ENCODE measurements around the gene SLC44A5.
A peak's percentile ranks its signal among the peaks of the same experiment; 100 is the strongest.

The SLC44A5 gene

DNA sequence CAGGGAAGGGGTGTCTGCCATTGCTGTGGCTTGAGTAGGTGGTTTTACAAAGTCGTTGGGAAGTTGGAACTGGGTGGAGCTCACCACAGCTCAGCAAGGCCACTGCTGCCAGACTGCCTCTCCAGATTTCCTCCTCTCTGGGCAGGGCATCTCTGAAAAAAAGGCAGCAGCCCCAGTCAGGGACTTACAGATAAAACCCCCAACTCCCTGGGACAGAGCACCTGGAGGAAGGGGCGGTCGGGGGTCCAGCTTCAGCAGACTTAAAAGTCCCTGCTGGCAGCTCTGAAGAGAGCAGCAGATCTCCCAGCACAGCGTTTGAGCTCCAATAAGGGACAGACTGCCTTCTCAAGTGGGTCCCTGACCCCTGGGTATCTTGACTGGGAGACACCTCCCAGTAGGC lies 352.6 kb downstream of the SLC44A5 start:
- TF ChIP-seq, protein P1, sequence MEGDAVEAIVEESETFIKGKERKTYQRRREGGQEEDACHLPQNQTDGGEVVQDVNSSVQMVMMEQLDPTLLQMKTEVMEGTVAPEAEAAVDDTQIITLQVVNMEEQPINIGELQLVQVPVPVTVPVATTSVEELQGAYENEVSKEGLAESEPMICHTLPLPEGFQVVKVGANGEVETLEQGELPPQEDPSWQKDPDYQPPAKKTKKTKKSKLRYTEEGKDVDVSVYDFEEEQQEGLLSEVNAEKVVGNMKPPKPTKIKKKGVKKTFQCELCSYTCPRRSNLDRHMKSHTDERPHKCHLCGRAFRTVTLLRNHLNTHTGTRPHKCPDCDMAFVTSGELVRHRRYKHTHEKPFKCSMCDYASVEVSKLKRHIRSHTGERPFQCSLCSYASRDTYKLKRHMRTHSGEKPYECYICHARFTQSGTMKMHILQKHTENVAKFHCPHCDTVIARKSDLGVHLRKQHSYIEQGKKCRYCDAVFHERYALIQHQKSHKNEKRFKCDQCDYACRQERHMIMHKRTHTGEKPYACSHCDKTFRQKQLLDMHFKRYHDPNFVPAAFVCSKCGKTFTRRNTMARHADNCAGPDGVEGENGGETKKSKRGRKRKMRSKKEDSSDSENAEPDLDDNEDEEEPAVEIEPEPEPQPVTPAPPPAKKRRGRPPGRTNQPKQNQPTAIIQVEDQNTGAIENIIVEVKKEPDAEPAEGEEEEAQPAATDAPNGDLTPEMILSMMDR (IDR thresholded peaks at IDR 0.05) = no peak

DNA sequence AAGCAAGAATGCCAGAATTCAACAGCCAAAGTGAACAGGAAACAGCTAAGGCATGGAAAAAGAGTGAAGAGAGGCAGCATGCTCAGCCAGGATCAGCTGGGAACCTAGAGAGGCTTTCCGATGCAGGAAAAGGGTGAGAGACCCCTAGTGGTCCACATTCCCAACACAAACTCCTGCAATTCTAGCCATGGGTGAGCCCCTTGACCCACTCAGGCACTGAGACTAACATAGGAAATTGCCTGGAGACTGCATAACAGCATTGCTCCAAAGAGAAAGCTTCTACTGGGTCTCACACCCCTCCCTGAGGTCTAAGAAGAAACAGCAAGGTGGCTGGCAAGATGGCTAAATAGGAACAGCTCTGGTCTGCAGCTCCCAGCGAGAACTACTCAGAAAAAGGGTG lies 353.5 kb downstream of the SLC44A5 start:
- TF ChIP-seq, protein P1 (IDR thresholded peaks at IDR 0.05) = no peak

DNA sequence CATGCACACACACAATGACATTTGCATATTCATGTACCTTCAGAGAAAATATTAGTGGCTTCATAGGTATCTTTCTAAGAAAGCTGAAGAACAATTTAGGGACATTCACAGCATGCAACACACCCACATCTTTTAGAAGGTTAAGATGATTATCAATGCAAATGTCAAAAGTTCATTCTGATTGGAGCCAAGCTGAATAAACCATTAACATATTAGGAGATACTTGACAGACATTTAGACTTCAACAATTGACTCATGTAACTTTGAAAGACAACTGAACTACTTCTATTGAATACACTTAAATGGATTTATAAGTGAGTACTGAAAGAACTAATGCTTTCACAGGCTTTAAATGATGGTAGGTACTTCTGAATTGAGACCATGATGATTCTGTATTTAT lies 365.7 kb downstream of the SLC44A5 start:
- TF ChIP-seq, protein P1 (IDR thresholded peaks at IDR 0.05) = no peak

DNA sequence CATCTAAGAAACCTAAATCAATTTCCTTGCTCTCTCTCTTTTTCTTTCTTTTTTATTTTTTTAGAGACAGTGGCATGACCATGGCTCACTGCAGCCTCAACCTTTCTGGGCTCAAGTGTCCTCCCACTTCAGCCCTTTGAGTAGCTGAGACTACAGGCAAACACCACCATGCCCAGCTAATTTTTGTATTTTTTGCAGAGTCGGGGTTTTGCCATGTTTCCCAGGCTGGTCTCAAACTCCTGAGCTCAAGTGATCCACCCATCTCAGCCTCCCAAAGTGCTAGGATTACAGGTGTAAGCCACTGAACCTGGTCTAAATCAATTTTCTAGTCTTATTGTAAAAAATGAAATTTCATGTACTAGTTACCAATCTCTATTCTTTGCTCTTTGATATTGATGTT lies 367.8 kb downstream of the SLC44A5 start:
- TF ChIP-seq, protein P1 (IDR thresholded peaks at IDR 0.05) = no peak

DNA sequence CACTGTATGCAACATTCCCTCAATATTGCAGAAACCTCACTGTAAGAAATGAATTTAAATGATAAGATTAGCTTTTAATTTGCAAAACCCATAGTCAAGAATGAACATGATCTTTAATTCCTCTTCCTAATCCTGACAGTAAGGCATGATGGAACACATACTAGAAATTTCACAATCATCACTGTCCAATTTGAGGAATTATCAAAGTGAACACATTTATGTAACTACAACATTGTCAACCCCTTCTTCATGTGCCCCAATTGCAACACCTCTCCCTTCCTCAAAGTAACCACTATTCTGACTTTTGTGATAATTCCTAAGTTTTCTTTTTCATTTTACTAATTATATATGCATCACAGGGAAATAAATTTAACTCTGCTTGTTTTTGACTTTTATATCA lies 373.6 kb downstream of the SLC44A5 start:
- TF ChIP-seq, protein P1 (IDR thresholded peaks at IDR 0.05) = no peak

DNA sequence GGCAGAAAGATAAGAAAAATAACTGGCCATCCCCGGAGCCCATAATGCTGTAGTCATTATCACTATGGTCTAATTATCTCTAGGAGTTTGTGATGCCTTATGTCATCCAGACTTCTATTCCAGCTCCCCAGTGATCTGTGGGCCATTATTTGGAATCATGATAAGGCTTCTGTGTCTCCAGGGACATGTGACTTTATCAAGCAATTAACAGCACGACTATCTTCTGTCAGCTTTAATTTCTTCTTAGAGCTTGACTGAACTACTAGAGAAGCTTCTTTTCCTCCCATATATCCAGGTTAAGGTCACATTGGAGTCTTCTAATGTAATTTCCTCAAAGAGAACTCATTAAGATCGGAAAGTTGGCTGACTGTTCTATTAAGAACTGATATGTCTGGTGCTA lies 376.4 kb downstream of the SLC44A5 start:
- TF ChIP-seq, protein P1 (IDR thresholded peaks at IDR 0.05) = no peak

DNA sequence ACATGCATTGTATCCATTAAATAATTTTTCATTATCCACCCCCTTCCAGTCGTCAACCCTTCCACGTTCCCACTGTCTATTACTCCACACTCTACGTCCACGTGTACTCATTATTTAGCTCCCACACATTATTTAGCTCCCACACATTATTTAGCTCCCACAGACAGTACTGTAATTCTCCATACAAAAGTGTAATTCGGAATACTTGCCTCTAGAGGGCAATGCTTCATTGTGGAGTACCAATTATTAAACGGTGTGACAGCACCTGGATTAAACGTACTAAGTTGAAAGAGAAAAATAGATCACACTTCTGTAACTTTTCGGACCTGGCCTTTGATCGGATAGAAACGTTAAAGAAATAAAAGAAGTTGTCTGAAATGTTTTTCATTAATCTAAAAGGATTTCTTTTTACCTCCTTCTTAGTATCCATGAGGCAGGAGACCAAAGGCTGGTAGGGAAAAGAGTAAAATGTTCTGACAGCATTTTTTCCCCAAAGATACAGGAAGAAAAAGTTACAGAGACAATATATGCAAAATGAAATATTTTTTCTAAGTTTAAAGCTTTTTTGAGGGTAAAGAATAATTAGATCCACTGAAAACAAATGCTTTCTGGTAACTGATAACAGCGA lies 377.5 kb downstream of the SLC44A5 start:
- TF ChIP-seq, protein P1 (IDR thresholded peaks at IDR 0.05) = peak; percentile 66

DNA sequence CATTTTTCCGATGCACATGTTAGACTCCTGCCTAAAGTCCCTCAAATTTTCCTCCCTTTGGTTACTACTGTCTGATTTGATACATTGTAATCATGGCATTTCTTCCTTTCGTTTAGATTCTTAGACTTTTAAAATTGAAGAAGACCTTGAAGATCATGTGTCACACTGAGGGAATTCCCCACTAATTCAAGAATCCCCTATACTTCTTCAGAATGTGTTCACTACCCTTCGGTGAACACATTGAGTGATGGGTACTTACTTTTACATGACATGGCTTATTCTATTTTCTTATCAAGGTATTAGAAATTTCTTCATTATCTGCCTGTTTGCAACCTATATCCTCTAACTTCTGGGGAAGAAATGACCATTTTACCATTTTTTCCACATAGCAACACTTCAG lies 390.8 kb downstream of the SLC44A5 start:
- TF ChIP-seq, protein P1 (IDR thresholded peaks at IDR 0.05) = no peak

All from LNCAP (cell line).